Keratinocyte (primary cell): ENCODE measurements around the gene OXNAD1. TPM values are rescaled to one million over a fixed set of nuclear protein-coding genes. Genes with fewer than 3 reads are reported as not detected.

Experiments
- DNase-seq: peaks from one replicate; pipeline ENCODE4 v3.0.0-alpha.2; 2011; ENCODE audit warnings: low read depth, missing footprints, low spot score
- FAIRE-seq: peaks from 2 replicates; lab custom pipeline; 2011; peaks lifted over from hg19 to GRCh38; lab: Jason Lieb, UNC
- H2AFZ ChIP-seq: 2 replicates; pipeline ENCODE4 v1.6.0; 2012; ENCODE audit warnings: low read length, control low read depth, inconsistent platforms; ENCODE audit not compliant: control insufficient read depth
- H3K27ac ChIP-seq: 2 replicates; pipeline ENCODE4 v1.5.1; 2011; ENCODE audit warnings: low read length; ENCODE audit not compliant: control insufficient read depth, insufficient read depth
- H3K27me3 ChIP-seq: 3 replicates; pipeline ENCODE4 v1.6.0; 2011; ENCODE audit warnings: low read length; ENCODE audit not compliant: control insufficient read depth, insufficient read depth; ENCODE audit errors: extremely low read depth
- H3K36me3 ChIP-seq, 2 experiments: 2 replicates in 1 of 2; 3 replicates in 1 of 2; pipeline ENCODE4 v1.5.1; 2011; ENCODE audit warnings: low read length in 2 of 2, mild to moderate bottlenecking in 1 of 2; ENCODE audit not compliant: control insufficient read depth in 2 of 2, insufficient read depth in 2 of 2; ENCODE audit errors: extremely low read depth in 1 of 2
- H3K4me1 ChIP-seq: 3 replicates; pipeline ENCODE4 v1.5.1; 2011; ENCODE audit warnings: low read length; ENCODE audit not compliant: control insufficient read depth, insufficient read depth; ENCODE audit errors: extremely low read depth
- H3K4me2 ChIP-seq: 3 replicates; pipeline ENCODE4 v1.6.0; 2011; ENCODE audit warnings: low read depth, low read length; ENCODE audit not compliant: control insufficient read depth, insufficient read depth; ENCODE audit errors: extremely low read depth
- H3K4me3 ChIP-seq, 3 experiments: fragments of 200-600 bp in 1 of 3; sonication (generic) in 1 of 3; 2 replicates in 2 of 3; 3 replicates in 1 of 3; pipeline ENCODE4 v1.5.1; 2011 to 2016; ENCODE audit warnings: low read length in 3 of 3, mild to moderate bottlenecking in 3 of 3, control low read depth in 2 of 3, inconsistent platforms in 1 of 3, low read depth in 1 of 3, mixed read lengths in 1 of 3, mixed run types in 1 of 3, moderate library complexity in 1 of 3; ENCODE audit not compliant: control insufficient read depth in 2 of 3, insufficient read depth in 2 of 3; ENCODE audit errors: extremely low read depth in 1 of 3
- H3K79me2 ChIP-seq: 2 replicates; pipeline ENCODE4 v1.6.0; 2012; ENCODE audit warnings: low read length; ENCODE audit not compliant: control insufficient read depth, insufficient read depth
- H3K9ac ChIP-seq: 3 replicates; pipeline ENCODE4 v1.6.0; 2011; ENCODE audit warnings: low read length; ENCODE audit not compliant: control insufficient read depth, insufficient read depth; ENCODE audit errors: extremely low read depth
- H3K9me1 ChIP-seq: 3 replicates; pipeline ENCODE4 v1.6.0; 2011; ENCODE audit warnings: low read length; ENCODE audit not compliant: control insufficient read depth, insufficient read depth; ENCODE audit errors: extremely low read depth
- H3K9me3 ChIP-seq: 2 replicates; pipeline ENCODE4 v1.5.1; 2012; ENCODE audit warnings: low read depth, low read length; ENCODE audit not compliant: control insufficient read depth
- H4K20me1 ChIP-seq: 3 replicates; pipeline ENCODE4 v1.6.0; 2011; ENCODE audit warnings: low read length; ENCODE audit not compliant: control insufficient read depth, insufficient read depth; ENCODE audit errors: extremely low read depth
- CTCF ChIP-seq, 3 experiments: IDR thresholded peaks in 1 of 3; conservative IDR thresholded peaks in 1 of 3; optimal IDR thresholded peaks in 1 of 3; 2 replicates in 2 of 3; 3 replicates in 1 of 3; pipeline versions ENCODE3 to v1.5.1; 2011; ENCODE audit warnings: low read length in 3 of 3, mild to moderate bottlenecking in 3 of 3, moderate library complexity in 2 of 3, control low read depth in 1 of 3, inconsistent platforms in 1 of 3; ENCODE audit not compliant: insufficient read depth in 2 of 3; ENCODE audit errors: extremely low read depth in 1 of 3
- EZH2 ChIP-seq: IDR thresholded peaks from one replicate; pipeline ENCODE4 v1.6.1; 2012; ENCODE audit warnings: inconsistent platforms, mild to moderate bottlenecking, low read length, moderate library complexity
- dilution Hi-C: fragments of 300-500 bp; cut with MboI; formaldehyde crosslinking; loops from one replicate; pipeline ENCODE4 v1.7.0; 2020; ENCODE audit warnings: low sequenced_read_pairs; ENCODE audit not compliant: extremely low pct_ligation_motif_present
- polyA plus RNA-seq, 5 experiments: library from polyadenylated mRNA; depleted of rRNA in 3 of 5; stranded (reverse) in 3 of 5; stranded (forward) in 1 of 5; unstranded in 1 of 5; fragments of >200 nt; gene quantifications; 1 replicate in 1 of 5; 2 replicates in 3 of 5; 3 replicates in 1 of 5; pipeline versions ENCODE4 v1.2.1 to v1.2.3, GENCODE V29; 2011 to 2012; ENCODE audit warnings: missing spikeins in 2 of 5, low read depth in 1 of 5, low replicate concordance in 1 of 5

Gene OXNAD1
- polyA plus RNA-seq, 1 donor (not counting 4 experiments of a cell fraction or from before 2014, with no cell fraction given), result 15.2 TPM

- Histone ChIP-seq H3K36me3 (no peaks in the 10 kb centered on the region), H3K4me2 (no peak overlapping the region), H3K9me1 (no peaks in the 10 kb centered on the region), H3K4me3 (no peak overlapping the region), H3K9me3 (no peaks in the 10 kb centered on the region), H3K27ac (no peak overlapping the region), H2AFZ (no peak overlapping the region), H4K20me1 (no peaks in the 10 kb centered on the region), H3K9ac (no peak overlapping the region), H3K79me2 (no peaks in the 10 kb centered on the region), H3K4me1 (peaks cover 5% of the 10 kb centered on the region), H3K27me3 (no peaks in the 10 kb centered on the region)
- no peak for FAIRE-seq
- dilution Hi-C loops, result no loop called here
- TF ChIP-seq CTCF (optimal IDR thresholded peaks at IDR 0.05 in 1 of 3, IDR thresholded peaks at IDR 0.05 in 1 of 3, conservative IDR thresholded peaks at IDR 0.05 in 1 of 3; ENCODE audit: extremely low read depth in 1 of 3, insufficient read depth in 2 of 3, low read length in 3 of 3) (no peak), EZH2 (no peak)
- DNase-seq, result no peak
Observed at GRCh38 chr3:16236856-16237393, 28.1 kb upstream of the OXNAD1 start.

GRCh38 chr3:16239086-16239770, 25.8 kb upstream of the OXNAD1 start:
- dilution Hi-C loops, result no loop called here
- no peak overlapping the region for H3K4me2 ChIP-seq
- H3K79me2 ChIP-seq, result no peaks in the 10 kb centered on the region
- H3K27ac ChIP-seq, result no peak overlapping the region
- no peaks in the 10 kb centered on the region for H4K20me1 ChIP-seq
- peaks cover 5% of the 10 kb centered on the region for H3K4me1 ChIP-seq
- no peak overlapping the region for H2AFZ ChIP-seq
- FAIRE-seq, result no peak
- no peaks in the 10 kb centered on the region for H3K27me3 ChIP-seq
- no peaks in the 10 kb centered on the region for H3K36me3 ChIP-seq
- no peak overlapping the region for H3K4me3 ChIP-seq
- no peaks in the 10 kb centered on the region for H3K9me1 ChIP-seq
- no peak for DNase-seq
- no peak overlapping the region for H3K9ac ChIP-seq
- H3K9me3 ChIP-seq, result no peaks in the 10 kb centered on the region
- TF ChIP-seq EZH2 (no peak), CTCF (optimal IDR thresholded peaks at IDR 0.05 in 1 of 3, IDR thresholded peaks at IDR 0.05 in 1 of 3, conservative IDR thresholded peaks at IDR 0.05 in 1 of 3; ENCODE audit: extremely low read depth in 1 of 3, insufficient read depth in 2 of 3, low read length in 3 of 3) (no peak)
